Activated T-cell treated with anti-CD3 and anti-CD28 coated beads, Interleukin-2, amount 50 U/mL, for 48 hours (primary cell): ENCODE data around the gene HOTAIR.

Source experiments
- DNase-seq, 2 experiments: peaks; one replicate each; pipeline ENCODE4 v3.0.0-alpha.2; 2020

Gene HOTAIR

DNA sequence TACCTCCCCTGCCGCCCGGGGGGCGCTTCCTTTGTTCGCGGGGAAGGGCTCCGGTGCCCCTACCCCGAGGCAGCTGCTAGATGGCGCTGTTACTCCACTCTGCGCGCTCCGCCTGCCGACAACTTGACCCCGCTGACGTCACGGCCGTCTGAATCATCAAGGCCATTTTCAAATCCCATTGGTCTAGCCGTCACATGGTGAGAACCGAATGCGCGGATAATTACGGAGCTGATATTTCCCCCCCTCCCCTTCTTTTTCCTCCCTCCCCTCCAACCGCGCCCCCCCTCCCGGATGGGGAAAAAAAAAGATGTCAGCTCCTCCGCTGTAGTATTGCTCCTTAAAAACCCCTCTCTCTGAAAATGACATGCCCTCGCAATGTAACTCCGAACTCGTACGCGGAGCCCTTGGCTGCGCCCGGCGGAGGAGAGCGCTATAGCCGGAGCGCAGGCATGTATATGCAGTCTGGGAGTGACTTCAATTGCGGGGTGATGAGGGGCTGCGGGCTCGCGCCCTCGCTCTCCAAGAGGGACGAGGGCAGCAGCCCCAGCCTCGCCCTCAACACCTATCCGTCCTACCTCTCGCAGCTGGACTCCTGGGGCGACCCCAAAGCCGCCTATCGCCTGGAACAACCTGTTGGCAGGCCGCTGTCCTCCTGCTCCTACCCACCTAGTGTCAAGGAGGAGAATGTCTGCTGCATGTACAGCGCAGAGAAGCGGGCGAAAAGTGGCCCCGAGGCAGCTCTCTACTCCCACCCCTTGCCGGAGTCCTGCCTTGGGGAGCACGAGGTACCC lies 10.3 kb upstream of the HOTAIR start, which contains the start of gene HOXC10:
Gene HOXC10, plus strand, starts transcription at position 246 of the 791 bp plus-strand sequence. Its CDS starts 114 bp downstream, at position 360.
- peak; percentile 92 to 93 for DNase-seq

DNA sequence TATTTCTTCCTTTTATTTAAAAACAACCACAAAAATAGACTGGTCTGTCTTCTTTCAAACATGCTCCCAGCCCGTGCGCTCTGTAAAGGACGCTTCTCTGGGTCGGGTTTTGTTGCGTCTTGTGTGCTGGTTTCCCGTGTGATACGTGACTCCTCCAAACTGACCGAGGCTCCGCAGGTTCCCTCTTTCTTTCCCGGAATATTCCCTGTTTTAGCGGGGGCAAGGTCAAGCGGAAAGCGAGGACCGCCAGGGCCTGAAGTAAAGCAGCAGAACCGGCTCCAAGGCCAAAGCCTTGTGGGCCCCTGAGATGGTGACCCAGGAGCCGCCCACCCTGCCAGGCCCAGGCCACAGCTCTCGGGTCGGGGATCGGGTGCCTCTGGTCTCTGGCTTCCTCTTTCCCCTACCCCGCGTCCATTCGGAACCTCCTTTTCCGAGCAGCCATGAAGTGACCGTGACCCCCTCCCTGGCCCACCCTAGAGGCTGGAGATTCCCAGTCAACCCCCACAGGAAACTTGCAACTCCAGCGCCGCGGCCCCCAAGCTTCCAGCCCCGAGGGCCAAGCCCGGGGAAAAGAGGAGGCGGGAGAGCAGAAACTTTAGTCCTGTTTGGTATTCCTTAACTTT lies 9.3 kb upstream of the HOTAIR start:
- DNase-seq = no peak

DNA sequence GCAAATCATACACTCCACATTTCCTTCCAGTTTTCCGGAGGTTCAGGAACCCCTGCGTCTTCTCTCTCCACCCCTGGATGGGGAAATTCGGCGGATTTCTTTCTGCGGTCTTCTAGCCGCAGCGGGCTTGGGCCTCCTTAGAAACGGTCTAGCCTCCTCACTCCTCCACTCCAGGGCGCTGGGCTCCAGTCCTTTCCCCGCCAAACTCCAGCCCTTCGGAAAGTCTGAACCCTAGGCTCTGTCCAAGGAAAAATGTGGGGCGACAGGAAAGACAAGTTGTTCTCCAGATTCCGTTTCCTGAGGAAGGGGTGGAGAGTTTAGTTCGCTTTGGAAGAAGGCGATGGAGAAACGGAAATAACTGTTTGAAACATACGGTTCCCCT lies 8.8 kb upstream of the HOTAIR start:
- no peak for DNase-seq

DNA sequence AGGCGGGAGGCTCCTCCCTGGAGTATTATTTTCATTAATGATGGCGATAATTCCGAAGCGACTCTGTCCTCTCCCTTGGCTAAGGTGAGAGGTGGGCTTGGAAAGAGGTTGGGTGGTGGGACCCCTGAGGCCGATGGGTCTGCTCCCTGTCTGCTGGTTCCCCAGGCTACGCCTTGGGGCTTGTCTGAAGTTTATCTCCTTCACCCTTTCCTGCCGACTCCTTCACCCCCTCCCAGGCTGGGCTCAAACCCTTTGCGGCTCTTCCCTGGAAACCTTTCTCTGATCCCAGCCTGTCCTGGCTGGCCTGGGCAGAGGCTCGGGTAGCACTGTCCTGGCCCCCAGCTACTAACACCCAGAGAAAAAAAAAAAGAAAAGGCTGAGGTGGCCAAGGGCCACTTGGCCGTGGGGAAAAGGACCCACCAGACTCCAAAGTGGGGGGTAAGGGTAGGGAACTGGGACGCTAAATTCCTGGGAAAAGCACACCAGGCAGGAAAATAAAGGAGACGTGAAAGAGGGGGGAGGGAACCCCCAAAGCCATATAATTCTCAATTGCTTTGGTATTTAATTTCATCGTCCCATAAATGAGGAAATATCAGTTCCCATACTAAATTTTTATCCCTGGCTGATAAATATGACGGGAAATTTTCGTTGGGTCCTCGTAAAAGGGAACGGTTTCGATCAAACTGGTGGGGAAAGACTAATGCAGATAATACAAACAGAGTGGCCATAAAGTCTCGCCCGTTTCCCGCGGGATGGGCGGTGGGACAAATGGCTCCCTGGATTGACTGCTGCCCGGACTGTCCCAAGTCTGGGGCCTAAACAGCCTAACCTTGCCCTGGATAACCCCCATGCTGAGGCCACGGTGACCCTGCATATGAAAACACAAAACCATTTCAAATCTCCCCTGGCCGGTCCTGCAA lies 8.2 kb upstream of the HOTAIR start:
- DNase-seq = no peak

DNA sequence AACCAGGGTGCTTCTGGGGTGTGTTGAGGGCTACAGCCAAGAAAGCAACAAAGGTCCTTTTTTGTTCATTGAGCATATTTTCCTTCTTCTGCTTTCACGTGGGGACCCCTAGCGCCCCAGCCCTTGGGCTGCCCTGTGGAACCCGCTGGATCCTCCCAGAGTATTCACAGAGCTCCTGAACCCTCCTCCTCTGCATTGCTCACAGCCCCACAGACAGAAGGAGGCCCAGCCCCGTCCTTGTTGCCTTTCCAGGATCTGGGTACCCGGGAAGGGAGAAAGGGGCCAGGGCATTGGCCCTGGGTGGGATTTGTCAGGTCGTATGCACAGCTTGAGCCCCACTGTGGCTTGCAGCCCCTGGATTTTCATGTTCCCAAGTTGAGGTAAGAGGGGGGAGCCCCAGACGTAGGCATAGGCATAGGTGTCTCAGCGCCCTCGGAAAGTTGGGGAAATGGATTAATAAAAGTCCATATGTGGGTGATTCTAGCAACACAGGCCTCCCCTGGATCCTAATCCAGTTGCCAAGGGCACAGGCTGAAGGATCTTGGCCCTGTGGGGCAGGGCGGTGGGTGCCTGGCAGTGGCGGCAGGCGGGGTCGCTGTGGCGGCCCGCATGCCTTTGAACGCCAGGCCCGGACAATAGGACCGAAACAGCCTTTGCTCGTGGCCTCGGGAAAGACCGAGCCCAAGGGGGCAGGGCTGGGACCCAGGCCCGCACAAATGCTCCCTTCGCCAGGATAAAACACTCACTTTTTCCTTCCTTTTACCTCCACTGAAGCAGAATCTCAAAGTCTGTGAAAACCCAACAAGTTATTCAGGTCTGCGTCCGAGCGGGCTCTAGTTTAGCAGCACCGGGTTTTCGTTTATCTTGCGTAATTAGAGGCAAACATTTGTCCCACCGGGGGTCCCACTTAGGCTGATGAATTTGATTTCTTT lies 7.1 kb upstream of the HOTAIR start:
- no peak for DNase-seq

DNA sequence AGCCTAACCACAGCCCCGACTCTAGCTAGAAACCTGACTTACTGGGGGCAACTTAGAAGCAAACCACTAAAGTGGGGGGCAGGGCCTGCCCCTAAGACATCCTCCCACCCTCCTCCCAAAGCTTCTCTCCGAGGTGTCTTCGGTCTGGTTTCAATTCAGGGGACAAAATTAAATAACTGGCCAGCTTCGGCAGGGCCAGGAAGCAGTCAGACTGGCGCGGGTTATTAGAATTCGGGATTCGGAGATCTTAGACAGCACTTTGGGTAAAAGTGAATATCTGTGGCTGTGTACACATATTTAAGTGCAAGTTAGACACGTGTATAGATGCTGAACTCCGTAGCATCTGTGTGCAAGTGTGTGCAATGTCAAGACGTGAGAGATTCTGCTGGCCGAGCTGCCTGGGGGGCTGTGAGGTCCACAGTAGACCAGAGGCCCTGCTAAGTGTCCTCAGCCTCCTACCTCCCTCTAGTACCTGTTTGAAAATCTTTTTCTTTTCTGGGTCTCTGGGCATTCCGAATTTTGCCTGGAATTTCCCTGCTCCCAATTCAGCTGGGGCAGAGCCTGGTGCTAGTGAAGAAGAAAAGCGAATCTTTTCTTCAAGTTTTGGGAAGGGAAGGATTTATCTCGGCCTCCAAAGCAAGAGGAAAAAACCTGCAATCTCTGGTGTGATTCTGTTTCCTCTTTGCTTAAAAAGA lies 6.2 kb upstream of the HOTAIR start:
- no peak for DNase-seq

DNA sequence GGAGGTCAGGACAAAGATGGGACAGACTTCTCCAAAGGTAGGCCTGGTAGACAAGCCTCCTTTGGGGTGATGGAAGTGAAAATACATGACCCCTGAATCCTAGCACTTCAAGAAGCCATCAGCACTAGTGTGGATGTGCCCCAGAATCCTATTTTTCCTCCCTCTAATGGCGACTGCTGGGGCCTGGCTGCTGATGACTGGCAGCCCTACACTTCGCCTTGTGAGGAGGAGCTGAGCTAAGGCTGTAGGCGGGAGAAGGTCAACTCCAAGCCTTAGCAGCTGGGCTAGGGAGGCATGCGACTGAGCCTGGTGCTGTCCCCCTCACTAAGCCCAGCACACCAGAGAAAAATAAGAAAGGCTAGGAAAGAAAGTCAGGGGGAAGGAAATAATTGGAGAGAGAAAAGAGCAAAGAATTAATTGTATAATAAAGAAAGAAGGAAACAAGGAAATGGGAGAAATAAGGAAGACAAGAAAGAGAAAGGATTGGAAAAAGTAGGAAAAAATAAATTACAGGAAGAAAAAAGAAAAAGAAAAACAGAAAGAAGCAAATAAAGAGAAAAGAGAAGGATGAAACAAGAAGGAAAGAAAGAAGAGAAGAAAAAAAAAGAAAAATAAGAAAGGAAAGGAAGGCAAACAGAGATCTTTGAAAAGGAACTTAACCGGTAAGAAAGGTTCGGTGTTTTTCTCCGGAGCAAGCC lies 5.5 kb upstream of the HOTAIR start:
- DNase-seq = no peak

DNA sequence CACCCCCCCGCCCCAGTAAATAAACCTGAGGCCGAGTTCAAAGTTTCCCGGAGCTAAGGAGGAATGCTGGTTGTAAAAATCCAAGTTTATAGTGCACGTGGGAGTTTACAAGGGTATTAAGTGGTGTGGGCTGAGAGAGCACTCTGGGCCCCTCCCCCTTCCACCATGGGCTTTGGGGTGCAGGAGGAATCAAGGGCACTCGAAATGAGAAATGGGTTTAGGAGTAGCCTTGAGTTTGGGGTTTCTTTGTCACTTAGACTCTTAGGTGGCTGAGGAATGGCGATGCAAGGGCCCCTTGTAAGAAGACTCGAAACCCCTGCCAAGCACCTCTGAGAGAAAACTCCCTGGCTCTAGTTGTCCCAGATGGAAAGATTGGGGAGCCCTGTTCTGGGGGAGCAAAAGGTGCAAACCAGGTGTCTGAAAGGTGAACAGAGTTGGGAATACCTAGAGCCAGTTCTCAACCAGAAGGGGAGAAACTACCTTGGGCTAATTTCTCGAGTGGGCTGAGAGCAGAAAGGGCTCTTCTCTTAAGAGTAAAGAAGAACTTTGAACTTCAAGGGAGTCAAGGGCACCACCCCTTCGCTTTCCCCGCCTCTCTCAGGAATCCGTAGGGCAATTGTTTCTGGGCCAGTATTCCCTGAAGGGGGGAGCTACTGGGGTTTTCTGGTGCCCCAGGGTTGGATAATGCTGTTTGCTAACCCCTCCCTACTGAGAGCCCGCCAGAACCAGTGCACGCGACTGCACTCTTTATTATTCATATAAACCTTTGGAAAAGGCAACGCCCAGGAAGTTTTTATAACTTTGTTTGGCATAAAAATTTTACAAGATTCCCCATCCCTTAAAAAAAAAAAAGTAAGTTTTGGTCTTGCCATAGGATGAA lies 4.0 kb upstream of the HOTAIR start:
- DNase-seq = no peak

DNA sequence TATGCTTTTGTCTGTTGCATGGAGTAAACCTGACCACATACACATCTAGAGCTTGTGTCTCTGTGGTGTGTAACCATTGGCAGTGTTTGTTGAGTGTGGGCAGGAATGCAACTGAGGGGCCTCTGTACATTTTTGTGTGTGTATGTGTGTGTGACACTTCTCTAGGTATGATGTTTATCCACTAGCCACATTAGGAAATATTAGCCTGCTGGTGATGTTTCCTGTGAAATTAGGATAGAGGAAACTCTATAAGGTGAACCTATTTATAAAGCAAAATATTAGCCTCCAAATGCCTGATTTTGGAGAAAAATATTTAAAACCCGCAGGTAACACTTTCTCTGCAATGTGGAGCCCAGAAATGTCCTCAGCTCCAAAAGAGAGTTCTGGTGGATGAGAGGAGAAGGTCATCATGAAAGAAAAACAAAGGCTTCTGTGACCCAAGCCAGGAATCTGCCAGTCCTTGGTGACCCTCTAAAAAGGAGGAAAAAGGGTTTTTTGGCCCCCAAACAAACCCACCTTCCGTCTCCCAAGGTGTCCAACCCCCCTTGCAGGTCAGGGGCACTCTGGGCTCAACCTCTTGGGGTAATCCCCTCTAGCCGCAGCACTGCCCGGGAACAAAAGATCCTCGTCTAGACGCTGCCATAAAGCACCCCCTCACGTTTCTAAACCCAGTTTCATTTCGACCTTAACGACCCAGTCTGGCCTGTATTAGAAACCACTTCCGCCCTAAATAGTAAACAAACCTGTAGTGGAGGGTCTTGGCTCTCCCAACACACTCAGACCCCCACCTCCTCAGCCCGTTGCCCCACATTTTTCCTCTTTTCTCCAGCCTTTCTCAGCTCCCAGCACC lies 3.1 kb upstream of the HOTAIR start:
- no peak for DNase-seq

DNA sequence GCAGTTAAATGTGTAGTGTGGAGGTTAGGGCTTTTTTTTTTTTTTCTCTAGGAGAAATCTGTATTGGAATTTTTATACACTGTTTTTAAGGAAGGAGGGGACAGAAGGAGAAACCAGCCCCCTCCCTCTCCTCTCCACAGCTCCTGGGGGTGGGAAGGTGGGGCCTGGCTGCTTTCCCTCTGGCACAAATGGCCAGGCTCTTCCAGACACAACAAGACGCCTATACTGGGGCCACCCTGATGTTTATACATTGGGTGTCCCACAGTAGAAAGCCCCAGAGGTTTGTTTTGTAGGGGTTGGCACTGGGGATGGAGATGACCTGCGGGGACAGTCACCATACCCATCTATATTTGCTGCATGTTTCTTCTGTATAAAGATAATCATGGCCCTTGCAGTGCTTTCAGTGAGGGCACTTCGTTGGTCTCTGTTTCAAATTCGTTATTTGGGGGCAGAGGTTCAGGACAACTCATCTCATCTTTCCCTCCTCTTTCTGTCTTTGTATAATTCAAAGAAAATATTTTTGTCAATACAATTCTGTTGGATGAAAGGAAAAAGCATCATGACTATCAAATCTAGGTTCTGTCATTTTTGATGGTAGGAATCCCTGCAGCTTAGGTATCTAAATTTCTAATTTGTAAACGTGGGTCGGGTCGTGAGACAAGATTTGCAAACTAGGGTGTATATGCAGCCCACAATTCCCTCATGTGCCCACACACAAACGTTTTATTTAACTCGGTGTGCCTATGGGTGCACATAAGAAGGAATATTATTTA lies 2.3 kb upstream of the HOTAIR start:
- DNase-seq = no peak

DNA sequence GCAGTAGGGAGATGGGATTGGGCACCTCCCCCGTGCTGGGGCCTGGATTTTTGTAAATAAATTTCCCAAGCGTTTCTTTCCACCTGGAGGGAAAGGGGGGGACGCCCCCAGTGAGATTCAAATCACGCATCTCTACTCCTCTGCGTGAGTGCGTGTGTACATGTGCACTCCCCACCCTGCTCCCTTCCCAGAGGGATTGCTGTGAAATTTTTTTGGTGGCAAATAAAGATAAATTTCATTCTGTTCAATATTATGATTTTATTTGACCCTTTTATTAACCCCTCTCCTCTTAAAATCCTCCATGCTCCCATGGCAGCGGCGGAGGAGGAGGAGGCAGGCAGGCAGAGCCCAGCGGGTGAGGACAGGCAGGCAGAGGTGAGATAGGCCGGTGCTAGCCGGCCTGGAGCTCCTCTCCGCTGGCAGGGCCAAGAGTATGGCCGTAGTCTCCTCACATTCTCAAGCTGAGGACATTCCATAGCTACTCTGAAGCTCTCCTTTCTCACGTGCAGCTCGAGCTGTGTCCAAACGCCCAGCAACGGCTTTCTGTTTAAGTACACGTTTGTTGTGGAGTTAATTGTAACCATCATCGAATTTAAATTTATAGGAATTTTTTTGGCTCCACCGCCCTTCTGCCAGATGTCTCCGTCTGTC lies 1.5 kb upstream of the HOTAIR start:
- DNase-seq = no peak

DNA sequence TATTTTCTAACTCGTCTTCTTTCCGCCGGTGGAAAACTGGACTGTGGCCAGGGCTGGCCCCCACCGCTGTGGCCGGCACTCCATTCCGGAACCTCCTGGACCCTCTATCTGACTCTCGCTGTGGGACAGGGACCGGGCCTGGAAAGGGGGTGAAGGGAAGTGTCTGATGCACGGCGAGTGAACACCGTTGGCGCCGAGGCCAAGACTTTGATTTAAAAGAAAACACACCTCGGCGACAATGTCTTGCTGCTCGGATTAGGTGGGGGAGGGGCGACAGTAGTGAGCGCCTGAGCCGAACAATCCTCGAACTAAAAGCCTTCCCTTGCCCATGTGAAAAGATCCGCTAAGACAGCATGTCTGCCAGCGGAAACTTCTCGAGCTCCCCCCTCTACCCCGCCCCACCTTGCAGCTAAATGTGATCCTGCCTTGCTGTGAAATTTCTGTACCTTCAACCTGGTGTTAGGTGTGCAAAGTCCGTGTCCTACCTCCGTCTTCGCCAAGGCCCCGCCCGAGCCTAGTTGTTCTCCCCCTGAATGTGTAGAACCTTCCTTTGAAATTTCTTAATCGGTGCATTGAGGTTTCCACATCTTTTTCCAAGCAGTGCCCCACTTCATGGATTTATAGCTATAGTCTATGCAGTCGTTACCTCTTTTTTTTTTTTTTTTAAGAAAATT lies 862 bp upstream of the HOTAIR start:
- no peak for DNase-seq

DNA sequence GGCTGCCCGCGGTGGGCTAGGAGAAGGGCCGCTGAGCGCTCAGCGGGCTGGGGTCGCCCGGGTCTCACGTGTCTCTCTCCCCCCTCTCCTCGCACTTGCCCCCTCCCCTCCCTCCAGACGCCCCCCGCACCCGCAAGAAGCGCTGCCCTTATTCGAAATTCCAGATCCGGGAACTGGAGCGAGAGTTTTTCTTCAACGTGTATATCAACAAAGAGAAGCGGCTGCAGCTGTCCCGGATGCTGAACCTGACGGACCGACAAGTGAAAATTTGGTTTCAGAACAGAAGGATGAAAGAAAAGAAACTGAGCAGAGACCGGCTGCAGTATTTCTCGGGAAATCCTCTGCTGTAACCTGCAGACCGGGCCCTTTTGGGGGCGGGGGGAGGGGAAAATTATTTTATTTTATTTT lies 314 bp upstream of the HOTAIR start:
- DNase-seq = no peak

DNA sequence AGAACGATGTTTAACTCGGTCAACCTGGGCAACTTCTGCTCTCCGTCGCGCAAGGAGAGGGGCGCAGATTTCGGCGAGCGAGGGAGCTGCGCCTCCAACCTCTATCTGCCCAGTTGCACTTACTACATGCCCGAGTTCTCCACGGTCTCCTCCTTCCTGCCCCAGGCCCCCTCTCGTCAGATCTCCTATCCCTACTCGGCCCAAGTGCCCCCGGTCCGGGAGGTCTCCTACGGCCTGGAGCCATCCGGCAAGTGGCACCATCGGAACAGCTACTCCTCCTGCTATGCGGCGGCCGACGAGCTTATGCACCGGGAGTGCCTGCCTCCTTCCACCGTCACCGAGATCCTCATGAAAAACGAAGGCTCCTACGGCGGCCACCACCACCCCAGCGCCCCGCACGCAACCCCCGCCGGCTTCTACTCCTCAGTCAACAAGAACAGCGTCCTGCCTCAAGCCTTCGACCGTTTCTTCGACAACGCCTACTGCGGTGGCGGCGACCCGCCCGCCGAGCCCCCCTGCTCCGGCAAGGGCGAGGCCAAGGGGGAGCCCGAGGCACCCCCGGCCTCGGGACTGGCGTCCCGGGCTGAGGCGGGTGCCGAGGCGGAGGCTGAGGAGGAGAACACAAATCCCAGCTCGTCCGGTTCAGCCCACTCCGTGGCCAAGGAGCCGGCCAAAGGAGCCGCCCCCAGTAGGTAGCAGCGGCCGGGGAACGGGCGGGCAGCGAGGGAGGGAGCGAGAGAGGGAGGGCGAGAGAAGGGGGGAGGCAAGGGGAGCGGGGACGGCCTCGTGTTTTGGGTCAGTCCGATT lies 1.3 kb downstream of the HOTAIR start:
- DNase-seq = no peak

DNA sequence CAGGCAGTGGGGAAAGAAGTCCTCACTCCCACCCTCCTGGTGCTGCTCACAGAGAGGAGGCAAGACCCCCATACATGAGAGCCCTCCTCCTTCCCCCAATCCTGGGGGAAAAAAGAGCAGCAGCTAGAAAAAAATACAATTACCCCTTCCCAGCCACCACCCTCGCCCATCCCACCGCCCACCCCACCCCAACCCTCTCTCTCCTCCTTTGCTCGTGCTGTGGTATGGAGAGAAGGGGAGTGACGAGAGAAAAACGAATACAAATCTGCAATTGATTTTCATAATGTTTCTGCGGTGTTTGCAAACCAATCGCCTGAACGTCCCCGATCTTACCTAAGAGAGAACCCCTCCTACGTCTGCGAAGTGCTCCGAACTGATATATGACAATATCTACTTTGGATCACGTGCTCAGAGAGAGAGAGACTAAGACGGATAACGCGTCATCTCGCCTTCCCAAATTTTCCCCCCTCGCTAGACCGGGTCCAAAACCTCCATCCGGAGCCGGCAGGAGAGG lies 2.0 kb downstream of the HOTAIR start, which contains the start of gene HOXC11:
Gene HOXC11, plus strand, starts transcription at position 405 of the 514 bp plus-strand sequence. CDS start 116 bp downstream, outside the sequence.
- no peak for DNase-seq
